ENCODE data around the gene AFF1.

DNA sequence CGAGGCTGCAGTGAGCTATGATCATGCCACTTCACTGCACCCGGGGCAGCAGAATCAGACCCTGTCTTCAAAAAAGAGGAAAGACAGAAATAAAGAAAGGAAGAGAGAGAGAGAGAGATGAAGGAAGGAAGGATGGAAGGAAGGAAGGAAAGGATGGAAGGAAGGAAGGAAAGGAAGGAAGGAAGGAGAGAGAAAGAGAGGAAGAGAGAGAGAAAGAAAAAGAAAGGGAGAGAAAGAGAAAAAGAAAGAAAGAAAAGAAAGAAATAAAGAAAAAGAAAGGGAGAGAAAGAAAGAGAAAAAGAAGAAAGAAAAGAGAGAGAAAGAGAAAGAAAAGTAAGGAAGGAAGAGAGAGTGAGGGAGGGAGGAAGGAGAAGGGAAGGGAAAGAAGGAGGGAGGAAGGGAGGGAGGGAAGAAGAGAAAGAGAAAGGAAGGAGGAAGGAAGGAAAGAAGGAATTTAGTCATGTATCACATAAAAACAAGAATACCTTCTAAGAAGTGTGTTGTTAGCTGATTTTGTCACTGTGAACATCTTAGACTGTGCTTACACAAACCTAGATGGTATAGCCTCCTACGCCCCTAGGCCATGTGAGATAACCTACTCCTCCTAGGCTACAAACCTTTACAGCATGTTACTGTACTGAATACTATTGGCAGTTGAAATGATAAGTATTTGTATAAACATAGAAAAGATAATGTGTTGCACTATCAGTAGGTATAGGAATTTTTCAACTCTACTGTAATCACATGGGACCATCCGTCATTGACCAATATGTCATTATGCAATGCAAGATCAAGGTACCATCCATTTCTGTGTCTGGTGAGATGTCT lies 17.4 kb upstream of the AFF1 start:
- no peak for TF ChIP-seq CTCF (IDR thresholded peaks at IDR 0.05; ENCODE audit: low read length)
- TF ChIP-seq EZH2 (optimal IDR thresholded peaks at IDR 0.05; ENCODE audit: low read depth, low read length): no peak
